Hypothalamus (tissue), 51 donors: ENCODE data around the gene TGFBR2.

Experiments used
- DNase-seq, 51 donors: peaks; one replicate each; lab custom pipeline; 2025; lab: John Stamatoyannopoulos, UW

TGFBR2 gene

GRCh38 chr3:30670292-30670691 is 63.9 kb downstream of the TGFBR2 start:
- no peak for DNase-seq

DNA sequence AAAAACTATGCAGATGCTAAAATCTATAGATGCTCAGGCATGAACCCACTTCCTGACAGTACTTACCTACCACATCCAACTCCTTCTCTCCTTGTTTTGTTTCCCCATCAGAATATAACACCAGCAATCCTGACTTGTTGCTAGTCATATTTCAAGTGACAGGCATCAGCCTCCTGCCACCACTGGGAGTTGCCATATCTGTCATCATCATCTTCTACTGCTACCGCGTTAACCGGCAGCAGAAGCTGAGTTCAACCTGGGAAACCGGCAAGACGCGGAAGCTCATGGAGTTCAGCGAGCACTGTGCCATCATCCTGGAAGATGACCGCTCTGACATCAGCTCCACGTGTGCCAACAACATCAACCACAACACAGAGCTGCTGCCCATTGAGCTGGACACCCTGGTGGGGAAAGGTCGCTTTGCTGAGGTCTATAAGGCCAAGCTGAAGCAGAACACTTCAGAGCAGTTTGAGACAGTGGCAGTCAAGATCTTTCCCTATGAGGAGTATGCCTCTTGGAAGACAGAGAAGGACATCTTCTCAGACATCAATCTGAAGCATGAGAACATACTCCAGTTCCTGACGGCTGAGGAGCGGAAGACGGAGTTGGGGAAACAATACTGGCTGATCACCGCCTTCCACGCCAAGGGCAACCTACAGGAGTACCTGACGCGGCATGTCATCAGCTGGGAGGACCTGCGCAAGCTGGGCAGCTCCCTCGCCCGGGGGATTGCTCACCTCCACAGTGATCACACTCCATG is 65.3 kb downstream of the TGFBR2 start:
- DNase-seq, result no peak

- DNase-seq, result no peak
Measured at GRCh38 chr3:30672287-30672735, 65.9 kb downstream of the TGFBR2 start.

DNA sequence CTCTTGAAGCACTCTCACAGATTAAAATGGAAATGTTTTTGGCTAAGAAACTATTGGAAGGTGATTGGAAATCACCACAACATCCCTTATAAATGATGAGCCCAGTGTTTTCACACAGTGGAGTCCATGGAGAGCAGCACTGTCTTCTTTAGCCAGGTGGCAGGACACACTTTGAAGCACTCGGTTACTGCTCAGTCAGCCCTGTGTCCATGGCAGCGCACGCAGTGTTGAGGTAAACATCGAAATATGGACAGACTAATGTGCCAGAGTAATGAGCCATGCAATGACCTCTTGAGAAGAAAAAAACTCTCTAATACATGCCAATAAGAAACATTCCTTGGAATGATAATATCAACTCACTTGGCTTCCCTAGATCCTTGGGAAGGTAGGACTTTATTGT is 66.6 kb downstream of the TGFBR2 start:
- no peak for DNase-seq

- DNase-seq, result no peak
Measured at GRCh38 chr3:30673425-30674341, 67.3 kb downstream of the TGFBR2 start.

DNA sequence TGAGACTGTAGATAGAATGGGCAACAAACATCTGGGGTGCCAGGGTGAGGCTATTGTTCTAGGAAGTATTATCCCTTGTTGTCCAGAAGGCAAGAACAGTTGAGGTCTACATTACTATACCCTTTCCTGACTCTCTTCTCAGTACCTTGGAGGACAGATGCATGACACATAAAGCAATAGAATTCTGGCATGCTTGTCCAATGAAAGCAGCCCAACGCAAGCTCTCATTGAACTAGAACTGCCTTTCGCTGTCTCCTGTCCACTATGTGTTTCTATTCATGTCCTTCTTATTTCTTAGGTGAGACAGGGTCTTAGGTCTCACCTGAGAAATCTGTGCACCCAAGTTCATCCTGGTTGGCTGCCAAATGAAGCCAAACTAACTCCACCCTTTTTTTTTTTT is 68.6 kb downstream of the TGFBR2 start:
- no peak for DNase-seq

DNA sequence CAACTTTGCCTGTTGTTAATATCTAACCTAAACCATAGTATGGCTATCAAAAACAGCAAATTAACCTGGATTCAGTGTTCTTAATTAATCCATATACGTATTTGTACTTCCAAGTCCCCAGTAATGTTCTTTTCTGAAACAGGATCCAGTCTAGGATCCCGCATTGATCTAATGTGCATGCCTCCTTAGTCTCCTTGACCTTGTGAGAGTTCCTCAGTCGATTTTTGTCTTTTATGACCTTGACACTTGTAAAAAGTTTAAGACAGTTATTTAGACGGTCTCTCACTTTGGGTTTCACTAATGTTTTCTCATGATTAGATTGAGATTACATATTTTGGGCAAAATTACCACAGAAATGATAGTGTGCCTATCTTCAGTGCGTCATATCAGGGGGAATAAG is 69.4 kb downstream of the TGFBR2 start:
- no peak for DNase-seq

DNA sequence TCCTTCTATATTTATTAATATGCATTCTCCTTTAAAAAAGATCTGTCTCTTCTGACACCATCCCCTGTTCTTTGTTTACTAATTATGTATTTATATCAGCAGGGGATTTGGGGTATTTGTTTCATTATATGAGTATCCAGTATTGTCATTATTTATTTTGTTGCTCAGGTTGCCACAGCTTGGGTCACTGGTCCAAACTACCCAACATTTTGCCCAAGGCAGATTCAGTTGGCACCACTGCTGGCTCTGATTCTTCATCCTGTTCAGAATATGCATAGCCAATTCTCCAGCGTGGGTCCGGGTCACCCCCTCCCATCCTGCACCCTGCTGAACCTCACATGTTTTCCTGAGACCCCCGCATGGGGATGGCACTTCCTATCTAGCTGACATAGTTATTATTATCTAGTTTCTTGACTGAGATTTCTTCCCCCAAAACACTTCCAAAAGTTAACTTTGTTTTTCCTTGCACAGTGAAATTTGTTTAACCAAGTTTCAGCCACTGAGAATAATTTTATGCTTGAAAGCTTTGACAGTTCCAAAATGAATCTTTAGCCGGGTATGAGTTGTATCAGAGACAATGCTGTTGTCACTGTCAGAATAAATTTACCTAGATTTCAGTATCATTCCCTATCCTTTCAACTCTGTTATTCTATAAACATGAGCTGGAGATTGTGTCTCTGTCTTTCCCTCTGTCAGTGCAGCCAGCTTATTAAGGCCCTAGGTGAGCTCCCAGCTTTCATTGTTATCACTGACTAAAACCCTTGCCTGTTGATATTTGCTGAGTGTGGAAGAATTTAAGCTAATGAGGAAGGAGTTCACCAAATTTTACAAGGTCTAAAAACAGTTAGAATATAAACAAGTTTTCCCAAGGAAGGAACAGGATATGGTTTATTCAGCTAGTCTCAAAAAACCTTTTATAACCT is 70.3 kb downstream of the TGFBR2 start:
- DNase-seq, result no peak

GRCh38 chr3:30677347-30677685 is 70.9 kb downstream of the TGFBR2 start:
- DNase-seq, result no peak

- no peak for DNase-seq
Measured at GRCh38 chr3:30679045-30679444, 72.6 kb downstream of the TGFBR2 start.

DNA sequence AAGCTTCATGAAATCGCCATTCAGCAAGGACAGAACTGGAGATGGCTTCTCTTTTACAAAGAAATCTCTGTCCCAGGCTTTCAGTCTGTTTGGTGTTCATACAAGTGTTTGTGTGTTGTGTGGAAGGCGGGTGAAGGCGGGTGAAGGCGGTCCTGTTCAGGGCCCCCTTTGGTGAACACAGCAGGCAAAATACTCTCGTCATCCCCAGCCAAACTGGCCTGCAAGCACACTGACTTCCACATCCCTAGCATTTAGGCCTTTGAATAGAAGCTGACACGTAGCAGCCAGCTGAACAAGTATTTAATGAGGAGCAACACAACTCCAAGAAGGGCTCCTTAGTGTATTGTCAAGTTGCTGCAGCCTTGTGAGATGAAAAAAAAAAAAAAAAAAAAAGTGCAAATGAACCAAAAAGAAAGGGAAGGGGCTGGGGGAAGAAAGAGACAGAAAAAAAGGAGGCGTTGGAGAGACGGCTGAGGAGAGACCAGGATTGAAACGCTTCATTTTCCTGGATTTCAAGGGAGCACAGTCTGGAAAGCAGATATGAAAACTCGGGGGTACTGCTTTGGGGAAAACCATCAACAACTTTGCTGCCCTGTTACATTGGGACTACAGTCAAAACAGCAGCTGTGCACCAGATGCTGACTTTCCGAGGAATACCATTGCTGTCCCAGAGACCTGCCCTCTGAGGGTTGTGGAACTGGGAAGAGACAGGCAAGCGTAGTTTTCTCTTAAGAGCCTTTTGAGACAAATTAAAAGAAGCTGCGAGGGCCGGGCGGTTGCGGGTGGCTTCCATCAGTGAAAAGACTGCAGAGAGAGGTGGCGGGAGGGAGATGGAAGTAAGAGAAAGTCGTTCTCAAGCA is 74.6 kb downstream of the TGFBR2 start:
- peak in 42 of 51 donors; percentile 8 to 86 (median 61) for DNase-seq

- peak in 21 of 51 donors; percentile 4 to 72 (median 20) for DNase-seq
Measured at GRCh38 chr3:30681649-30682211, 75.3 kb downstream of the TGFBR2 start.

DNA sequence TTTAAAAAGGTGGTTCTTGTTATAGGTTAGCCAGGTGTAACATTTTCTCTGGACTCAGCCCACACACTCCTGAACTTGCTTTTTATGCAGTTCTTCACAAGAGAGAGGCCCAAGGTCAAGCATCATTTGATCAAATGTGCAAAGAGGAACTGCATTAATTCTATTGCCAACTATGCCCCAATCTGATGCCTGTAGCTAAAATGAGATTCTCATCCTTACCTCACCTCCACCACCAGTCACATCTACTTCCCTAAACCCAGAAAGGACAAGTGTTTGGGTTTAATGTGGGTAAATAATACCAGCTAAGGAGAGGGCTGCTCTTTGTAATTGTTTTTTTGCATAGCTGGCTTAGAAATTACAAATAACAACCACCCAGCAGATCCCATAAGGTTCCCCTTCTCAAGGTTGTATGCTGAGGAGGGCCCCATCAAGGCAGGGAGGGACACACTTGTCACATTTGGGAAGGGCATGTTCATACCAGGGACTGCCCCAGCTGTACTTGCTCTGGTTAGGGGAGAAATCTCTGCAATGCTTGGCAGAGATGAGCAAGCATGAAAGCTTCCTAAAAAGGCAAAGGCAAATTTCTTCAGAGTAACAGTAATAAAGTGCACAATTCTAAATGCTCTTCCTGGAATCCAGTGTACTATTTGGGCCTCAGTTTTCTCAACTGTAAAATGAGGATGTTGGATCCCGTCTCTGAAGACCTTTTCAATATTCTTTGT is 76.2 kb downstream of the TGFBR2 start:
- no peak for DNase-seq

- DNase-seq, result no peak
Measured at GRCh38 chr3:30683769-30684168, 77.4 kb downstream of the TGFBR2 start.

DNA sequence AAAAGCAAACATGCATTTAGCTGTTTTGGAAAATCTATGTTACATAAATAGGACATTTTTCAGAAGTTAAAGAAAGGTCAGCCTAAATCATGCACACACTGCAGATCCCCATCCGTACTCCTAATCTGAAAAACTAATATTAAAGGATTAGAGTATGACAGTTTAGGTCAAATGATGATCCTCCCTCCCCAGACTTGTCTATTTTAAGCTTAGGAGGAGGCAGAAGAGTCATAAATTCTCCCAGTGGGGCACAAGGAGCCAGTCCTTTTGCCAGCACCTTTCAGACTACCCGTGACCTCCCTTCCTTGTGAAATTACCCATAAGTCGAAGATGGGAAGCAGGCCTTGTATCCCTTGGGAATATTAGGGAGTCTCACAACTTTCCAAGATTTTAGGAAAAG is 78.0 kb downstream of the TGFBR2 start:
- no peak for DNase-seq

DNA sequence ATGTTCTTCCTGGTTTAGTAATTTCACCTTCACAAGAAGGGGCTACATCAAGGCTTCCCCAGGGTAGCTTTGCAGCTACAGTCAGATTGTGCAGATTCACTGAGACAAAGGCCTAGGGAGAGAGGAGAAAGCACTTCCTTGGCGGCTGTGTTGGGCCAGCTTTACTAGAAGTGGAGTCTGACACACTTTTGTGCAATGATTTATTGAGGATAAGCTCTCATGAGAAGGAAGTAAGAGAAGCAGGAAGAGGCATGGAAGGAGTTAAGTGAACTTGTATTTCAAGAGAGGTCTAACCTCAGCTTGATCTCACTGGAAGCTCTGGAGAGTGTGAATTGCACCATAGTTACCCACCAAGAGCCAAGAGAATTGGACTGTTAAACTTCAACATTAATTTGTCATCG is 78.9 kb downstream of the TGFBR2 start:
- no peak for DNase-seq

GRCh38 chr3:30686176-30686575 is 79.8 kb downstream of the TGFBR2 start:
- no peak for DNase-seq

GRCh38 chr3:30686799-30687198 is 80.4 kb downstream of the TGFBR2 start:
- DNase-seq, result no peak
